GM18858 (cell line): ENCODE measurements around the gene NAA25.

Experiments used
- ATAC-seq: cut with Tn5 transposase; IDR thresholded peaks from one replicate; pipeline ENCODE4 v1.9.1; 2021; ENCODE audit not compliant: unreplicated experiment

Gene NAA25

DNA sequence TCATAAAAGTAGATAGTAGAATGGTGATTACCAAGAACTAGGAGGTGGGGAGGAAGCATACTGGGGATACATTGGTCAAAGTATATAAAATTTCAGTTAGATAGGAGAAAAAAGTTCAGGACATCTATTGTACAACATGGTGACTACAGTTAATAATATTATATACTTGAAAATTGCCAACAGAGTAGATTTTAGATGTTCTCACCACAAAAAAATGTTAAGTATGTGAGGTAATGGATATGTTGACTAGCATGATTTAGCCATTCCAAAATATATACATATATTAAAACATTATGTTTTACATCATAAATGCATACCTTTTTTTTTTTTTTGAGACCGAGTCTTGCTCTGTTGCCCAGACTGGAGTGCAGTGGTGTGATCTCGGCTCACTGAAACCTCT is 126.6 kb downstream of the NAA25 start:
- ATAC-seq, result no peak

DNA sequence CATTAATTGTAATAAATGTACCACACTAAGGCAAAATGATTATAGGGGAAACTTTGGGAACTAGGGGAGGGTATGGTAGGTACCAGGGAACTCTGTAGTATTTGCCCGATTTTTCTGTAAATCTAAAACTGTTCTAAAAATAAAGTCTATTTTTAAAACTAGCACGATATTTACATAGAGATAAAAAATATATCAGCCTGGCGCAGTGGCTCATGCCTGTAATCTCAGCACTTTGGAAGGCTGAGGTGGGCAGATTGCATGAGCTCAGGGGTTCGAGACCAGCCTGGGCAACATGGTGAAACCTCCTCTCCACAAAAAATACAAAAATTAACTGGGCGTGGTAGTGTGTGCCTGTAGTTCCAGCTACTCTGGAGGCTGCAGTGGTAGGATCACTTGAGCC is 128.0 kb downstream of the NAA25 start:
- ATAC-seq, result no peak

DNA sequence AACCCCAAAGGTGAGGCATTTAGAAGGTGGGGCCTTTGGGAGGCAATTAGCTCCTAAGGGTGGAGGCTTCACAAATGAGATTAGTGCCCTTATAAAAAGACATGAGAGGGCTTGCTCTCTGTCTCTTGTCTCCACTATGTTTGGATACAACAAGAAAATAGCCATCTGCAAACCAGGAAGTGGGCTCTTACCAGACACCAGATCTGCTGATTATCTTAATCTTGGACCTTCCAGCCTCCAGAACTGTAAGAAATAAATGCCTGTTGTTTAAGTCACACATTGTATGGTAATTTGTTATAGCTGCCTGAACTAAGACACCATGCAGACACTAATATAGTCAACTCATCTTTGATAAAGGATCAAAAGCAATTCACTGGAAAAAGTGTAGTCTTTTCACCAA is 130.0 kb downstream of the NAA25 start:
- ATAC-seq, result no peak

DNA sequence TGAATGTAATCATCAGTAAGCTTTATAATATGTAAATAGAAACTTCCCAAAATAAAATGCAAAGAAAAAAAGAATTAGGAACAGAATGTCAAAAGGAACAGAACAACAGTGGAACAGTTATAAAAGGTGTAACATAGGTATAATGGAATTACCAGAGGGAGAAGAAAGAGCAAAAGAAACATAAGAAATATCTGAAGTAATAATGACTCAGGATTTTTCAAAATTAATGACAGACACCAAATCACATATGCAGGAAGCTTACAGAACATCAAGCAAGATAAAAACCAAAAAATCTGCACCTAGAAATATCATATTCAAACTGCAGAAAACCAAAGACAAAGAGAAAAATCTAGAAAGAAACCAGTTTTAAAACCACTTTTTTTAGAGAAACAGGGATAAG is 131.7 kb downstream of the NAA25 start:
- no peak for ATAC-seq
